ENCODE results near the gene STAB2.

The STAB2 gene

DNA sequence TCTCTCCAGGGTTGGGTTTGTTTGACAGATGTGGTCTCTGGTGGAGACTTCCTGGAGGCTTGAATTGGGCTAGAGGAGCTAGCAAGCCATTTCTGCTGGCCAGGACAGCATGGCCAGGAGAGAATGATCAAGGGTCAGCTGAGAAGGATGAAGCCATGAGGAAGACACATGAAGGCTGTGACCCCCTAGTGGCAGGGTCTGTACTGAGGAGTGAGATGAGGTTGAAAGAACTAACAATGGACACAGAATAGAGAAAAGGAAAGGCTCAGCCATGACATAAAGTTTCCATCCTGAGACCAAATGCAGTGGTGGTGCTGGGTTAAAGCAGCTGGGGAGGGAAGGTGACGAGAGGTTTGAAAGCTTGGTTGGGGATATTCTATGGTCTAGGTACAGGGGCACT lies 164.1 kb downstream of the STAB2 start:
- no peak for FAIRE-seq

- no peak for FAIRE-seq
Observed at GRCh38 chr12:103751600-103751999, 164.5 kb downstream of the STAB2 start.

GRCh38 chr12:103755425-103755824 lies 168.4 kb downstream of the STAB2 start:
- FAIRE-seq = no peak

- FAIRE-seq = no peak
Observed at GRCh38 chr12:103756443-103756842, 169.4 kb downstream of the STAB2 start.

DNA sequence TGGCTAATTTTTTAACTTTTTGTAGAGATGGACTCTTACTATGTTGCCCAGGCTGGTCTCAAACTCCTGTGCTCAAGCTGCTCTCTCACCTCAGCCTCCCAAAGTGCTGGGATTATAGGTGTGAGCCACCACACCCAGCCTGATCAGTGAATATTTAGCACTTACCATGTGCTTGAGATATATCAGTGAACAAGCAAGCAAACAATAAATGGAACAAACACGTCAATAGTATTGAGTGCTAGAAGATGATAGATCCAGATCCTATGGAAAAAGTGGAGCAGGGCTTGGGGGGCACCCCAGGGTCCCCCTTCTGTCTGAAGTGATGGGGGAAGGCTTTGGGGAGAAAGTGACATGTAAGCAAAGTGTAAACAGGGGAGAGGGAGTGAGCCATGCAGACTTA lies 170.2 kb downstream of the STAB2 start:
- FAIRE-seq = no peak

- no peak for FAIRE-seq
Observed at GRCh38 chr12:103758310-103759089, 171.4 kb downstream of the STAB2 start.

DNA sequence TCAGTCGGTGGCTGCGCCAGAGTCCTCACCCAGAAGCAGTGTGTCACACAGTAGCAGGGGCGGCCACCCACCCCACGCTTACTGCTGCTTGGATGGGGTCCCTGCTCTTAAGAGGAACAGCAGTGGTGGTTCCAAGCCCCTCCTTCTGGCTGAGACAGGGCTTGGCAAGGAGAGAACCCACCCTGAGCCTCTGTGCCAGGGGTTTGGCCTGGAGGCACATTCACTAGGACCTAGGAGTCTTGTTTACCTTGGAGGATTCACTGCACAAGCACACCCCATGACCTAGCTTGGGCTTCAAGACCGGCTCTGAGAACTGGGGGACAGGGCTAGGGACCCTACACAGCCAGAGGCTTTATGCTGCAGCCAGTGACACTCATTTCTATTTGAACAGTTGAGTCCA lies 175.4 kb downstream of the STAB2 start:
- no peak for FAIRE-seq

- FAIRE-seq = no peak
Observed at GRCh38 chr12:103765322-103765721, 178.2 kb downstream of the STAB2 start.

DNA sequence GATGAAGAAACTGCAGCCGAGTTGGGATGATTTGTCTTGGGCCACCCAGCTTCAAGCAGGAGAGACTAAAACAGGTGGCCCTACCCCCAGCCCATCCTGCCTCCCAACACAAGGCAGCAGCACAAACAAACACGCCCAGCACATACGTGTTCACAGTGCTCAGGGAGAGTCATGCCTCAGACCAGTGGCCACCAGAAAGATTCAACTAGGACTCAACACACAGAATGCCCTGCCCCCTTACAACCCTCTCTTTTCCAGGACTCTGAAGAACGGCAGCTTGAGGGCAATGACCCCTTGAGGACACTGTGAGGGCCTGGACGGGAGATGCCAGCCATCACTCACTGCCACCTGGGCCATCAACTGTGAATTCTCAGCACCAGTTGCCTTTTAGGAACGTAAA lies 179.0 kb downstream of the STAB2 start:
- no peak for FAIRE-seq

GRCh38 chr12:103768467-103769123 lies 181.5 kb downstream of the STAB2 start:
- no peak for FAIRE-seq

- no peak for FAIRE-seq
Observed at GRCh38 chr12:103769240-103769945, 182.3 kb downstream of the STAB2 start.

GRCh38 chr12:103771466-103771865 lies 184.4 kb downstream of the STAB2 start:
- no peak for FAIRE-seq

DNA sequence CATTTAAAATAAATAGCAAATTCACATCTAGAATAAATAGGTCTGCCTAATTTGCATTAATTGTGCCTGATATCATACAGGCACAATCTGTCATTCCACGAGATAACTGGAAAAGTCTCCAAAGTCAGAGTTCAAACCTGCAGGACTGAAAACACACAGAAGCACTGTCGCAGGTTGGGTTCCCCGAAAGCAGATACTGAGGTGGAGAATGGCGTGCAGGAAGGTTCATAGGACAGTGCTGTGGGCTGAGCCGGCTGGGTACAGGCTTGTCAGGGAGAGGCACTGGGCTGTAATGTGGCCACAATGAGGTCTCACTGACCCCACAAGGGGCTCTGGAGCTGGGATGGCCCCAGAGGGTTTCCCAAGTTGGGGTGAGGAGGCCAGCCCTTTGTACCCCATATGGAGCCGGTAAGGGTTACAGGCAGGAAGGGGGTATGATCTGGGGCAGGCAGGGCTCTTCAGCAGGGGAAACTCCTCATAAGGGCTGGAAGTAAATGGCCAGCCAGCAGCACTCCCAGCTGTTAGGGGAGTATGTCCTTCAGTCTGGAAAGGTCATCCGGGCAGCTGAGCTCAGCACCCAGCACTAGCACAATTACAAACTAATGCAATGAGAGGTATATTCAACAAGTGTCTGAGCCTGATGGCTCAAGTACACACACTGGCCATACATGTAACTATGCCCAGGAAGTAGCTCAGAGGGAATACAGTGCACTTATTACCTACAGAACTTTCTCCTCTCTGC lies 185.5 kb downstream of the STAB2 start:
- no peak for FAIRE-seq

DNA sequence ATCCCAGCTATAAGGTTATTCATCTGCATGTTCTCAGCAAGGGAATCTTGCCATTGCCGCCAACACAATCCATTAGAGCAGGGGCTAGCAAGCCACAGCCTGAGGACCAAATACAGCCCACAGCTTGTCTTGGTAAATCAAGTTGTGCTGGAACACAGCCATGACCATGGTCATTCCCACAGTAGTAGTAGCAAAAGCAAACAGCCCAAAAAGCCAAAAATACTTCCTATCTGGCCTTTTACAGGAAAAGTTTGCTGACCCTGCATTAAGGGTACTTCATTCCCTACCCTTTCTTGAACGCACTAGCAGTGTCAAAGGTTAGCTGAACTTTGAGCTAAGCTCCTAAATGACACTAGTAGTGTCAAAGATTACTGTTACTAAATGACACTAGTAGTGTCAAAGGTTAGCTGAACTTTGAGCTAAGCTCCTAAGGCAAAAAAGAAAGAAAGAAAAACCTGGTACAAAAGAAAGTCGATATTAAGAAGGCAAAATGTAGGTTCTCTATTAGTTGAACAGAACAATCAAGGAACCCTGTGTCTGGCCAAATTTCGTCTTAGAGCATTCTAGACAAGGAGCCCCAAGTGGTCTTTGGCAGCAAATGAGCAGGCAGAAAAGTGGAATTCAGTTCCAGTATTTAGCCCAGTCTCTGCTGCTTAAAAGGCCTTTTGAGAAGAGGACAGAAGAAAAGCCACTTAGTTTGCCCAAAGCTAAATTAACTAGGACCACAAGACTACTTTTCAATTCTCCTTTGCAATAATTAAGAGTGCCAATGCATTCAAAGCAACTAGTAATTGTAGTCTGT lies 186.2 kb downstream of the STAB2 start:
- FAIRE-seq = no peak

DNA sequence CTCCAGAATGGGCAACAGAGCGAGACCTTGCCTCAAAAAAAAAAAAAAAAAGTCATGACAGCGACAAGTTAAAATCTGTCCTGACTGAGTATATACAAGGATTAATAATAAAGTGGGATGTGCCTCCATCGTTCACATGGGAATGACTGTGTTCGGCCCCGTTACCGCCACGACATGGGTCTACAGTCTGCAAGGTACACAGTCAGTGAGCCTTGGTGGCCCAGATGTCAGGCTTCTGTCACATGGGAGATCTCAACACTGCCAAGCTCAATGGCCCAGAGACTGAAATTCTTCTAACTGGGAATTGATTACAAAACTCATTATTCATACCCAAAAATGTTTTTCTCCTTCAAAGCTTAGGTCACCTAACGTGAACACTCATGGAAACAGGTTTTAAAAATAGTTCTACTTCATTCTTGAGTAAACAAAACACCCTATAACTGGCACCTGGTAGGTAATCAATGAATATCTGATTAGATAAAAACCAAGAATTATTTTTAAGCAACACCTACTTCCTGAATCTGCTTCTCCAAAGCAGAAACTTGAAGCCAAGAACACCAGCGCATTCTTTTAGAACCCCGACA lies 188.0 kb downstream of the STAB2 start:
- no peak for FAIRE-seq

GRCh38 chr12:103778781-103779180 lies 191.7 kb downstream of the STAB2 start:
- no peak for FAIRE-seq

GRCh38 chr12:103779410-103780092 lies 192.5 kb downstream of the STAB2 start:
- FAIRE-seq = no peak

DNA sequence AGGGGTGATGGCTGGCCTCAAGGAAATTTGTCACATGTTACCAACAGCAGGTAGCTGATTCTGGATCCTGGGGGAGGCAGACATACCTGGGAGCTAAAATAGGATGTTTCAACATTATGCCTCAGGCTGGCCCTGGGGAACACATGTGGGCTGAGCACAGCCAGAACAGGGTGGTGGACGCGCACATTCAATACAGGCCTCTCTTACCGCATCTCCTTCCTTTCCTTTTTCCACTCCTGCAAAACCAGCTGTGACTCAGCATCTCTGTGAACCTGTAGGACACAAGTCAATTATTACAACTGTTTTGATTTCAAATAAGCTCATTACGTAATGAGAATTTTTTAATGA lies 193.0 kb downstream of the STAB2 start:
- no peak for FAIRE-seq

DNA sequence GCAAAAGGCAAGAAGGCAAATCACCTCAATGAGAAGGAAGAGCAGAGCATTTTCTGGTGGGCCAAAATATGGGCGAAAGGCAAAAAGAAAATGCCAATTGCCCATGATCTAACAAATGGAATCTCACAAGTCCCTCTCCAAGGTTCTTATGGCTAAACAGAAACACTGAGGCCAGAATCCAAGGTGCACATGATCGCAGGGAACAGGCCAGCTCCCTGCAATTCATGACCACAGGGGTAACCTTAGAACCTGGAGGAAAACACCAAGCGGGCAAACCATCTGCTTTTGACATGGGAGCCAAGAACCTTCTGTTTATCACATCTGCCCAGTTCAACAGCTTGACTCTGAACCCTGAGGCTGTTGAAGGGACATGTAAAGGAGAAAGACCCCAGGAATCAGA lies 193.9 kb downstream of the STAB2 start:
- no peak for FAIRE-seq

DNA sequence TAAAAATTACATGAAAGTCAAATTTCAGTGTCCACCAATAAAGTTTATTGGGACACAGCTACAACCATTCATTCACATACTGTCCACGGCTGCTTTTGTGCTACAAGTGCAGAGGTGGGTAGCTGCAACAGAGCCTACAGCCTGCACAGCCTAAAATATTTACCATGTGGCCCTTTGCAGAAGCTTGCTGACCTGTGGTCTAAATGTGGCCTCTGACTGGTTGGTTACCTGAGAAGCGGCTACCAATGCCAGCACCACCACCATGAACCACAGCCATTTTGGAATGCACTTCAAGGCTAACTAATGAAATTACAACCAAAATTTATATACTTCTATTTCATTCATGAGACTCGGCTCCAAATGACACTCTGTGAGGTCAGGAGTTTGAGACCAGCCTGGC lies 195.3 kb downstream of the STAB2 start:
- no peak for FAIRE-seq

All from endometrium (tissue), 2 donors.